HG03045 (cell line): ENCODE measurements around the gene TFAP2A.

Experiments
- ATAC-seq: cut with Tn5 transposase; IDR thresholded peaks from one replicate; pipeline ENCODE4 v1.9.1; 2021; ENCODE audit warnings: mild to moderate bottlenecking, moderate library complexity; ENCODE audit not compliant: unreplicated experiment

The TFAP2A gene

GRCh38 chr6:10414756-10415616 is at the start of gene TFAP2A:
Gene TFAP2A, minus strand, starts transcription at chr6:10415074. Its CDS starts 83 bp downstream, at chr6:10414991.
- no peak for ATAC-seq

GRCh38 chr6:10463491-10464481 is 48.9 kb upstream of the TFAP2A start:
- no peak for ATAC-seq

DNA sequence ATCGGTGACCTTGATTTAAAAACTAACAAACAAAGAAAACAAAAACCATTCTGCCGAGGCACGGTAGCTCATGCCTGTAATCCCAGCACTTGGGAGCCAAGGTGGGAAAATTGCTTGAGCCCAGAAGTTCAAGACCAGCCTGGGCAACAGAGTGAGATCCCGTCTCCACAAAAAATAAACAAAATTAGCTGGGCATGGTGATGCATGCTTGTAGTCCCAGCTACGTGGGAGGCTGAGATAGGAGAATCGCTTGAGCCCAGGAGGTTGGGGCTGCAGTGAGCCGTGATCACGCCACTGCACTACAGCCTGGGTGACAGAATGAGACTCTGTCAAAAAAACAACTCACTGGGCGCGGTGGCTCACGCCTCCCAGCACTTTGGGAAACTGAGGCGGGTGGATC is 48.2 kb upstream of the TFAP2A start:
- no peak for ATAC-seq

- ATAC-seq: no peak
Observed at GRCh38 chr6:10461850-10462249, 47.0 kb upstream of the TFAP2A start.

GRCh38 chr6:10460096-10460495 is 45.2 kb upstream of the TFAP2A start:
- ATAC-seq: peak; percentile 91

DNA sequence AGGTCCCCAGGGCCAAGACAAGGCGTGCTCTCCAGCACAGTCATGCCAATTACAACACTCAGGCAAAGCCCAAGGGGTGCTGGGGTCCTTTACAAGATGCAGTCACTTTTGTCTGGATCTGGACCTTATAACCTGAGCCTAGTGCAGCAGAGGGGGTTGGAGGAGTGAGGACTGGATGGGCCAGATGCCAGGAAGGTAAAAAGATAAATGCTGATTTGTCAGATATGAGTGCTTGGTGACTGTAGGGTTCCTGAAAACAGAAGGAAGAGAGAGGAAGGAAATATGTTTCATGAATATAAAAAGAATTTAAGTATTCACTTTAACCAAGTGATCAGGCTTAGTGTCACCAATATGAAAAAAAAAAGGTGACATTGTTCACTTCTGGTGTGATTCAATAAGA is 43.4 kb upstream of the TFAP2A start:
- no peak for ATAC-seq

DNA sequence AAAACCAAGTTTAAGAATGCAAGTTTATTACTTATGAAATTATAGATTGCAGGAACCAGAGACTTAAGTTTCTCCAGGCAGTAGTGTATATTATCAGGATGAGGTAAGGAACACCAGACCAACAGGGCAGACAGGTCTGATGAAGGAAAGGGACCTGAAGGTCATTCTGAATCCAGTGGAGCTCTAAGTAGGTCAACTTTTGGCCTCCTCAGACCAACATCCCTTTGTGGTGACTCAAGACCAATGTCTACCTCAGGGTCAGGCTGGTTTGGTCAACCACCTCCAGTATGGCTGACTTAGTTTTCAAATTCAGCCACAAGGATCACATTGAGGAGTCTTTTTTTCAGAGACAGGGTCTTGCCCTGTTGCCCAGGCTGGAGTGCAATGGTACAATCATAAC is 38.7 kb upstream of the TFAP2A start:
- ATAC-seq: no peak

DNA sequence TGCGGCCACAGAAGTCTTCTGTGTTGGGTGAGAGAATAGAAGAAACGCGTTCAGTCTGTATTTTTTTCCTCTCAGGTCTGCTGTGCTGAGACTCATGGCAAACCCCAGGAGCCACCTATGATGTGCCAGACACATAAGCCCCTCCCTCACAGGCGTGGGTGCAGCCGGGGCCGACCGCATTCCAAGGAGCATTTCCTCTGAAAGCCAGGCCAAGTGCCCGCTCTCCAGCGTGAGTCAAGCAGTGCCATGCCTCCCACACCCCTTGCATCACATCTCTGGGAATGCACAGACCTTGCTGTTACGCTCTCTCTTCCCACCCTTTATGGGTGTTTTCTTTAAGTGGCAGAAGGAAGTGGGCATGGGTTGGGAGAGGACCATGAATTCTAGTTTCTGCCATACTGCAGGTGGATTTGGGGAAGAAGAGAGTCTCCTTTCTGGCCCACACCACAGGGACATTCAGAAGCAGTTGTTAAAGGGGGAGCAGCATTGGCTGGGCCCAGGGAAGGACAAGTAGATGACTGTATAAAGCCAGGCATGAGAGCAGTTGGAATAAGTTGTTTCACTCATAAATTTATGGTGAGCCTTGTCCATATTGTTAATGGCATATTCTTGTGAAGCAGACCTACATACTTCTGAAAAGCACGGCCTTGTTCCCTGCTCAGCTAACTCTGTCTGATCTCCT is 37.1 kb upstream of the TFAP2A start:
- no peak for ATAC-seq

GRCh38 chr6:10451394-10451793 is 36.5 kb upstream of the TFAP2A start:
- ATAC-seq: no peak

GRCh38 chr6:10449751-10450150 is 34.9 kb upstream of the TFAP2A start:
- ATAC-seq: no peak

- ATAC-seq: no peak
Observed at GRCh38 chr6:10448096-10448495, 33.2 kb upstream of the TFAP2A start.

DNA sequence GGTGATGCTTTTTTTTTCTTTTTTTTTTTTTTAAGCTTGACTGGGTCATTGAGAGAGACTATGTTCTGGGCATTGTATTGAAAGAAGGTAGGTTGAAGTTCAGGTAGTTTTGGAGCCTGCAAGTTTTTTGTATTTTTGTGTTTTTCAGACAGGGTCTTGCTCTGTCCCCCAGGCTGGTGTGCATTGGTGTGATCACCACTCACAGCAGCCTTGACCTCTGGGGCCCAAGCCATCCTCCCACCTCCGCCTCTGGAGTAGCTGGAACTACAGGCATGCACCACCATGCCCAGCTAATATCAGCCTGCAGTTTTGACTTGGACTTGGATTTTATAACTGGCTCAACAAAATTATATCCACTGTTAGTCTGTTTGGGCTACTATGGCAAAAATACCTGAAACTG is 31.7 kb upstream of the TFAP2A start:
- ATAC-seq: no peak

GRCh38 chr6:10441655-10442009 is 26.8 kb upstream of the TFAP2A start:
- no peak for ATAC-seq

DNA sequence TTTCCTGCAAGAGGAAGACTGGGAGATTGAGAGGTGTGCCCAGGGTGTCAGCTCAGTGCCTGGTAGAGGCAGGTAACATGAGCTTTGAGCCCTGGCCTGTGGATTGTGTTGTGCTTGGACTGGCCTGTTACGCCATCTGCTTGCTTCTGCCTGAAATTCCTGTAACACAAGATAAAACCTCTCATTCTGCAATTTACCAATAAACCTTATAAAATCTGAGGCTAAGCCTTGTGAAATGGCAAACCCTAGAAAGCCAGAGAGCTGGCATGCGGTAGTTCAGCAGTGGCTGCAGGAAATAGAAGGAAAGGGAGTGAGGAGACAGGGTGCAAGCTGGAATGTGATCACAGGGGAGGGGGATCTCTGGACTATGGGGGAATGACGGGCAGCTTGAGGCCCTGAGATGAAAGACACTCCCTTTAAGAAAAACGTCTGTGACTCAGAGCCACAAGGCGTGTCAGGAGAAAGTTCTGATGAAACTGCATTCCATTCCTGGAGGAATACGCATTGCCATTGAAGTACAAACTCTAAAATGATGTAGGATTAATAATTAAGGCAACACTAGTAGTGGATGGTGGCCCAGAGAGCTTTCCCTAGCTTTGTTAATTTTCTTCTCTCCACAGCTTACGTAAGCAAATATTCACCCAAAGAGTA is 26.3 kb upstream of the TFAP2A start:
- no peak for ATAC-seq

DNA sequence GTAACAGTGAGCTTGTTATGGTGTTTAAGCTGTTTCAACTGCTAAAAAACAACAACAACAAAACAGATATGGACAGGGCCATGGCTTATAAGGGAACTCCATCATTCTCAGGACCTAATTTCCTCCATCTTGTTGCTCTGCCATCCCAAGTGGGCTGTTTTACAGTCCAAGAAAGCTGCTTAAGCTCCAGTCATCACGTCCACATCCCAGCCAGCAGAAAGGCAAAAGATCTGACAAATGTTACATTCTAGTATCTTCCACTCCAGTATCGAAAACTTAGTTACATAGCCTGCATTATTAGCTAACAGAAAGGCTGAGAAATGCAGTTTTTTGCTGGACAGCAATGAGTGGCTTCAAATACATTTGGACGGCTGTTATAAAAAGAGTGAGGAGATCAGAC is 23.0 kb upstream of the TFAP2A start:
- no peak for ATAC-seq

DNA sequence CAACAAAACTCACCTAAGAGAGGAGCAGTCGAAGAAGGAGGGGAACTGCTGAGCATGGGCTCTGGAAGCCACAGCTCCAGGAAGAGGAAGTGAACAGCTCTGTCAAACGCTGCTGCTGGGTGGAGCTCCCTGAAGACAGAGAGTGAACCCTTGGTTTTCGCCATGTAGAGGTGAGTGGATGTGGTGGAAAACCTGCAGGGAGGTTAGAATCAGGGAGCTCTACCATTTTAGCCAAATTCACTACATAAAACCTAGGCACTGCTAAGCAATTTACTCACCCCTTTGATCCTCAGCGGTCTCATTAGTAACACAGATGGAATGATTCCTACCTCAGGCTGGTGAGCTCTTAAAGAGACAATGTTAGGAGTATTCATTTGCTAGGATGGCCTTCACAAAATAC is 19.4 kb upstream of the TFAP2A start:
- no peak for ATAC-seq

DNA sequence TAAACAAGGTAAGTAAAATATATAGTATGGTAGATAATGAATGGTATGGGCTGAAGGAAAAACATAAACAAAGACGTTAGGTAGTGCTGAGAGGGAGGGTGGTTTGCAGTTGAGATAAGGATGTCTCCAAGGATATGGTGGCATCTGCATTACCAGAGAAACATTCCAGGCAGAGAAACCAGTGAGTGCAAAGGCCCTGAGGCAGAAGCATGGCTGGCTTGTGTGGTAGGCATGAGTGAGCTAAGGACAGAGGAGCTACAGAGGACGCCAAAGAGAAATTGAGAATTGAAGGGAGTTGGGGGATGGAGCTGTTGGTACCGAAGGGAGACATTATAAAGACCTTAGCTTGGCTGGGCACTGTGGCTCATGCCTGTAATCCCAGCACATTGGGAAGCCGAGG is 18.4 kb upstream of the TFAP2A start:
- ATAC-seq: no peak

DNA sequence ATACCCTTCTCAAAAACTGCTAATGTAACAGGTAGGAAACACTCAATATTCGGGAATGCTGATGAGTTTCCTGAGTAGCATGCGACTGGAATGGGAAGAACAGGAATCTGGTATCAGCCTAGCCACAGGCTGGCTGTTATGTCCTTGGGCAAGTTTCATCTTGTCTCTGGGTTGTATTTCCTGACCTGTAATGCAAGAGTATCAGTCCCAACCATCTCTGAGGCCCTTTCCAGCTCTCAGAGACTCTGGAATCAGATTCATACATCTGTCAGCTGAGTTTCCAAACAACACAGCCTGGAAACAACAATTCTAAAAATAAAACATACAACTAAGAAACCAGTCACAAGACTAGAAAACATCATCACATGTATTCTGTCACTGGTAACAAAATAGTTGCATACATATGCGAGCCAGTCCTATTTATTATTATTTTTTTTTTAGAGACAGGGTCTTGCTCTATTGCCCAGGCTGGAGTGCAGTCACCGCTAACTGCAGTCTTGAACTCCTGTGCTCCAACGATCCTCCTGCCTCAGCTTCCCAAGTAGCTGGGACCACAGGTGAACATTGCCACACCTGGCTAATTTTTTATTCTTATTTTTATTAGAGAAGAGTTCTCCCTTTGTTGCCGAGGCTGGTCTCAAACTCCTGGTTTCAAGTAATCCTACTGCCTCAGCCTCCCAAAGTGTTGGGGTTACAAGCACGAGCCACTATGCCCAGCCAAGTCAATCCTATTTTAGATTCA is 16.7 kb upstream of the TFAP2A start:
- no peak for ATAC-seq

DNA sequence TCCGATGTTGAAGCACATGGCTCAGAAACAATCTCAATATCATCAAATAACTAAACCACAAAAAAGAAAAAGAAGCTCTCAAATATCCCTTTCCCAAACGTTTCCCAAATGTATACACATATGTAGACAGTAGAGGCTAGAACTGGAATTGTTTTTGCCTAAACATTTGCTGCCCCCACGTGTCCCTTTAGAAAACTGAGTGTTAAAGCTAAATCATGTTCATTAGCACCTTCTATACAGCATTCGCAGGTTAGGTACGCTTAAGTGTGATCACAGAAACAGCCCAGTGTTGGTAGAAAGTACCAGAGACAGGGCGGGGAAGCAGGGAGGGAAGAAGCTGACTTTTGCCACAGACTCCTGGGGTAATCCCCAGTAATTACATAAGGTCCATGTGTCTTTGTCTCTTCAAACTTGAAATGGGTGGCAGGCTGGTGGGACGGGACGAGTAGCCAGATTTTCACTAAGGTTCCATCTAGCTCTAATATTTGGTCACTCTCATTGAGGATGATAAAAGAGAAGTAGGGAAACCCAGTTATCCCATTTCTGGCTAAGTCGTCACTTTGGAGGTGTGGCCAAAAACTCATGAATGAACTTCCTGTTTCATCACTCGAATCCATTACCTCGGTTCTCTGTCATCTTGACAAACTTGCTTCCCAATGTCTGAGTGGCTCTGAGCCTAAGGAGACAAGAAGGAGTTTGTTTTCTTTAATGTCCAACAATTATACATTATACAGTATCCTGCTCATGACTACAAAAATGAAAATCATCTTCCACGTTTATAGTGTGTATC is 15.0 kb upstream of the TFAP2A start:
- ATAC-seq: peak; percentile 55
